HEK293 (cell line): ENCODE measurements around the gene C2orf76.

Source experiments
- CTCF ChIA-PET: fragments of 350-600 bp; formaldehyde crosslinking; extraction: SDS; loops from one replicate; lab custom pipeline; 2021; ENCODE audit warnings: antibody characterized with exemption; lab: Yijun Ruan, JAX
- POLR2A ChIA-PET: fragments of 300-600 bp; formaldehyde crosslinking; extraction: SDS; loops from one replicate; lab custom pipeline; 2020; ENCODE audit warnings: antibody characterized with exemption, inconsistent platforms; lab: Yijun Ruan, JAX
- H3K27ac ChIP-seq: fragments of 200-500 bp; sonication (Bioruptor generic); 2 replicates; pipeline ENCODE4 v1.5.1; 2014; ENCODE audit warnings: low read depth, low read length, control low read depth, inconsistent platforms; ENCODE audit errors: extremely low read depth
- H3K36me3 ChIP-seq, 2 experiments: fragments of 200-500 bp in 1 of 2; sonication (Bioruptor generic) in 1 of 2; 1 replicate in 1 of 2; 2 replicates in 1 of 2; pipeline ENCODE4 v1.5.1; 2014 to 2017; ENCODE audit warnings: inconsistent platforms in 2 of 2, low read length in 2 of 2; ENCODE audit not compliant: control insufficient read depth in 2 of 2, insufficient read depth in 1 of 2
- H3K4me1 ChIP-seq: fragments of 200-500 bp; sonication (Bioruptor generic); 2 replicates; pipeline ENCODE4 v1.5.1; 2014; ENCODE audit warnings: mild to moderate bottlenecking, low read length, inconsistent platforms; ENCODE audit not compliant: control insufficient read depth, insufficient read depth
- H3K4me3 ChIP-seq: 2 replicates; pipeline ENCODE4 v1.5.1; 2011; ENCODE audit warnings: low read depth, mild to moderate bottlenecking, control low read depth, low read length, moderate library complexity
- H3K9me3 ChIP-seq: fragments of 200-500 bp; sonication (Bioruptor generic); 2 replicates; pipeline ENCODE4 v1.5.1; 2014; ENCODE audit warnings: low read depth, low read length, inconsistent platforms; ENCODE audit not compliant: control insufficient read depth, insufficient read depth
- GFI1B ChIP-seq: fragments of 450-650 bp; formaldehyde crosslinking; IDR thresholded peaks from 2 replicates; pipeline ENCODE4 v1.5.1; 2016; ENCODE audit warnings: missing biosample characterization, missing genetic modification characterization
- OVOL3 ChIP-seq: fragments of 450-650 bp; formaldehyde crosslinking; IDR thresholded peaks from 2 replicates; pipeline ENCODE4 v1.5.1; 2016; ENCODE audit warnings: missing biosample characterization, missing genetic modification characterization
- ZFP37 ChIP-seq: fragments of 450-650 bp; formaldehyde crosslinking; IDR thresholded peaks from 2 replicates; pipeline ENCODE4 v1.5.1; 2016; ENCODE audit warnings: missing biosample characterization, missing genetic modification characterization
- ZNF114 ChIP-seq: fragments of 450-650 bp; formaldehyde crosslinking; IDR thresholded peaks from 2 replicates; pipeline ENCODE4 v1.5.0; 2017; ENCODE audit warnings: missing biosample characterization, missing genetic modification characterization
- ZNF146 ChIP-seq: fragments of 450-650 bp; formaldehyde crosslinking; IDR thresholded peaks from 2 replicates; pipeline ENCODE4 v1.5.1; 2016; ENCODE audit warnings: missing biosample characterization, missing genetic modification characterization
- ZNF239 ChIP-seq: fragments of 450-650 bp; formaldehyde crosslinking; IDR thresholded peaks from 2 replicates; pipeline ENCODE4 v1.5.1; 2016; ENCODE audit warnings: missing biosample characterization, missing genetic modification characterization
- ZNF24 ChIP-seq: fragments of 450-650 bp; formaldehyde crosslinking; IDR thresholded peaks from 2 replicates; pipeline ENCODE4 v1.5.1; 2016; ENCODE audit warnings: missing biosample characterization, missing genetic modification characterization
- ZNF248 ChIP-seq: fragments of 450-650 bp; formaldehyde crosslinking; IDR thresholded peaks from 2 replicates; pipeline ENCODE4 v1.5.1; 2017; ENCODE audit warnings: missing biosample characterization, missing genetic modification characterization
- ZNF514 ChIP-seq: fragments of 450-650 bp; formaldehyde crosslinking; IDR thresholded peaks from 2 replicates; pipeline ENCODE4 v1.5.1; 2016; ENCODE audit warnings: missing biosample characterization, missing genetic modification characterization
- ZNF549 ChIP-seq: fragments of 450-650 bp; IDR thresholded peaks from 2 replicates; pipeline ENCODE4 v1.5.1; 2018; ENCODE audit warnings: missing biosample characterization, missing genetic modification characterization, mild to moderate bottlenecking, inconsistent platforms, moderate library complexity
- ZNF558 ChIP-seq: fragments of 450-650 bp; formaldehyde crosslinking; IDR thresholded peaks from 2 replicates; pipeline ENCODE4 v1.5.1; 2016; ENCODE audit warnings: missing biosample characterization, missing genetic modification characterization
- ZNF623 ChIP-seq: fragments of 450-650 bp; formaldehyde crosslinking; IDR thresholded peaks from 2 replicates; pipeline ENCODE4 v1.5.1; 2016; ENCODE audit warnings: missing biosample characterization, missing genetic modification characterization
- TF ChIP-seq, protein P1 (sequence below): fragments of 450-650 bp; IDR thresholded peaks from 2 replicates; pipeline ENCODE4 v1.5.1; 2018; ENCODE audit warnings: missing biosample characterization, mild to moderate bottlenecking, missing genetic modification characterization
- TF ChIP-seq, protein P2 (sequence below): fragments of 450-650 bp; formaldehyde crosslinking; conservative IDR thresholded peaks from 2 replicates; pipeline ENCODE4 v1.5.1; 2016; ENCODE audit warnings: low read depth, missing biosample characterization, missing genetic modification characterization
- TF ChIP-seq, protein P3 (sequence below): fragments of 450-650 bp; formaldehyde crosslinking; conservative IDR thresholded peaks from 2 replicates; pipeline ENCODE4 v1.5.1; 2016; ENCODE audit warnings: low read depth, missing biosample characterization, missing genetic modification characterization
- TF ChIP-seq, protein P4 (sequence below): fragments of 450-650 bp; formaldehyde crosslinking; IDR thresholded peaks from 2 replicates; pipeline ENCODE4 v1.5.1; 2017; ENCODE audit warnings: missing biosample characterization, missing genetic modification characterization
- TF ChIP-seq, protein P5 (sequence below): fragments of 450-650 bp; formaldehyde crosslinking; IDR thresholded peaks from 2 replicates; pipeline ENCODE4 v1.5.1; 2016; ENCODE audit warnings: missing biosample characterization, missing genetic modification characterization

C2orf76 gene

DNA sequence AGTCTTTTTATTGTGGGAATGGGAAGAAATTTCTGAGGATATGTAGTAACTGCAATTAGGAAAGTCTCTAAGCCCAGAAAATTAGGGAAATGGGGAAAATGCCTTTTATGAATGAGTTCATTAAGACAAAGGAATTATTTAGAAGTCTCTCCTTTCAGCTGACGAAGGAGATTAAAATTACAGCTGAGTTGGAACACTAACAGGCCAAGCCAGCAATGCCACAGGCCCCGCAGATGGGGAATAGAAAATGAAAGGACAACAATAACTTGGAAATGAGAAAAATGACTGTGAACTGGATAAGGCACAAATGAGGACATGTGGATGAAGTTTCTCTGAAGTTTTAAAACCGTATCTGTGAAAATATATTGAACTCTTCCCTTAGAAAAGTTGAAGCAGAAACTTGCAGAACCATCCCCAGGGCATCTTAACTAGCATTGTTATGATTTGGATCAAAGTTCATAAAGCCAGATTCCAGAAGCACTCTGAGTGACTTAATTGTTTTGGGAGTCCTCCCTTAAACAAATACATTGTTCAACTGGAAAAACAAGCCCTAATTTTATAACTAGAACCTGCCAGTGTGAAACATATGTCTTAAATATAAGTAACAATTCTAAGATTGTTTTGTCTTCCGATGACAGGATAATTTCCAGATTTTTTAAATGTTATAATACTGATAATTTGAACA, 51.3 kb downstream of the C2orf76 start (continued):
- no peak for TF ChIP-seq ZNF558

DNA sequence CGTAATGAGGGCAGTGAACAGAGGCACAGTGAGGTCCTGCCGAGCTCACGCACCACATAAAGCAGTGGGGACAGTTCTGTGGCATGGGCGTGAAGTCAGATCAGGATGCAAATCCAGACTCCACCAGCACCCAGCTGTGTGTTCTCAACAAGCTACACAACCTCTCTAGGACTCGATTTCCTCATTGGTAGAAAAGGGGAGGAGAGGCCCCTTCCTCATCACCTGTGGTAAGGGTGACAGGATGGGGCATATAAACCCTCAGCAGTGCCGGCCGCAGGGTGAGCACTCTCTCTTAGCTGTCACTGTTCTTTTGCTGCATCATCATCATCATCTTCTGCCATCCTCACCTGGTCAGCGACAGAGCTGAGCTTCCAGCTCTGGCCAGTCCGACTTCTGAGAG, 54.8 kb downstream of the C2orf76 start:
- no peaks in the 10 kb centered on the region for H3K4me1 ChIP-seq
- no peaks in the 10 kb centered on the region for H3K36me3 ChIP-seq
- POLR2A ChIA-PET: no interaction called here
- H3K4me3 ChIP-seq: no peak overlapping the region
- TF ChIP-seq ZNF623: no peak
- TF ChIP-seq ZNF24 (tag by site-specific recombination): no peak
- TF ChIP-seq, protein P1, sequence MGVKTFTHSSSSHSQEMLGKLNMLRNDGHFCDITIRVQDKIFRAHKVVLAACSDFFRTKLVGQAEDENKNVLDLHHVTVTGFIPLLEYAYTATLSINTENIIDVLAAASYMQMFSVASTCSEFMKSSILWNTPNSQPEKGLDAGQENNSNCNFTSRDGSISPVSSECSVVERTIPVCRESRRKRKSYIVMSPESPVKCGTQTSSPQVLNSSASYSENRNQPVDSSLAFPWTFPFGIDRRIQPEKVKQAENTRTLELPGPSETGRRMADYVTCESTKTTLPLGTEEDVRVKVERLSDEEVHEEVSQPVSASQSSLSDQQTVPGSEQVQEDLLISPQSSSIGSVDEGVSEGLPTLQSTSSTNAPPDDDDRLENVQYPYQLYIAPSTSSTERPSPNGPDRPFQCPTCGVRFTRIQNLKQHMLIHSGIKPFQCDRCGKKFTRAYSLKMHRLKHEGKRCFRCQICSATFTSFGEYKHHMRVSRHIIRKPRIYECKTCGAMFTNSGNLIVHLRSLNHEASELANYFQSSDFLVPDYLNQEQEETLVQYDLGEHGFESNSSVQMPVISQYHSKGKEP: no peak
- TF ChIP-seq, protein P2, sequence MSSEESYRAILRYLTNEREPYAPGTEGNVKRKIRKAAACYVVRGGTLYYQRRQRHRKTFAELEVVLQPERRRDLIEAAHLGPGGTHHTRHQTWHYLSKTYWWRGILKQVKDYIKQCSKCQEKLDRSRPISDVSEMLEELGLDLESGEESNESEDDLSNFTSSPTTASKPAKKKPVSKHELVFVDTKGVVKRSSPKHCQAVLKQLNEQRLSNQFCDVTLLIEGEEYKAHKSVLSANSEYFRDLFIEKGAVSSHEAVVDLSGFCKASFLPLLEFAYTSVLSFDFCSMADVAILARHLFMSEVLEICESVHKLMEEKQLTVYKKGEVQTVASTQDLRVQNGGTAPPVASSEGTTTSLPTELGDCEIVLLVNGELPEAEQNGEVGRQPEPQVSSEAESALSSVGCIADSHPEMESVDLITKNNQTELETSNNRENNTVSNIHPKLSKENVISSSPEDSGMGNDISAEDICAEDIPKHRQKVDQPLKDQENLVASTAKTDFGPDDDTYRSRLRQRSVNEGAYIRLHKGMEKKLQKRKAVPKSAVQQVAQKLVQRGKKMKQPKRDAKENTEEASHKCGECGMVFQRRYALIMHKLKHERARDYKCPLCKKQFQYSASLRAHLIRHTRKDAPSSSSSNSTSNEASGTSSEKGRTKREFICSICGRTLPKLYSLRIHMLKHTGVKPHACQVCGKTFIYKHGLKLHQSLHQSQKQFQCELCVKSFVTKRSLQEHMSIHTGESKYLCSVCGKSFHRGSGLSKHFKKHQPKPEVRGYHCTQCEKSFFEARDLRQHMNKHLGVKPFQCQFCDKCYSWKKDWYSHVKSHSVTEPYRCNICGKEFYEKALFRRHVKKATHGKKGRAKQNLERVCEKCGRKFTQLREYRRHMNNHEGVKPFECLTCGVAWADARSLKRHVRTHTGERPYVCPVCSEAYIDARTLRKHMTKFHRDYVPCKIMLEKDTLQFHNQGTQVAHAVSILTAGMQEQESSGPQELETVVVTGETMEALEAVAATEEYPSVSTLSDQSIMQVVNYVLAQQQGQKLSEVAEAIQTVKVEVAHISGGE (tag by site-specific recombination): no peak
- no peak for TF ChIP-seq ZNF248
- no peak for TF ChIP-seq ZNF114 (tag by site-specific recombination)
- TF ChIP-seq, protein P3, sequence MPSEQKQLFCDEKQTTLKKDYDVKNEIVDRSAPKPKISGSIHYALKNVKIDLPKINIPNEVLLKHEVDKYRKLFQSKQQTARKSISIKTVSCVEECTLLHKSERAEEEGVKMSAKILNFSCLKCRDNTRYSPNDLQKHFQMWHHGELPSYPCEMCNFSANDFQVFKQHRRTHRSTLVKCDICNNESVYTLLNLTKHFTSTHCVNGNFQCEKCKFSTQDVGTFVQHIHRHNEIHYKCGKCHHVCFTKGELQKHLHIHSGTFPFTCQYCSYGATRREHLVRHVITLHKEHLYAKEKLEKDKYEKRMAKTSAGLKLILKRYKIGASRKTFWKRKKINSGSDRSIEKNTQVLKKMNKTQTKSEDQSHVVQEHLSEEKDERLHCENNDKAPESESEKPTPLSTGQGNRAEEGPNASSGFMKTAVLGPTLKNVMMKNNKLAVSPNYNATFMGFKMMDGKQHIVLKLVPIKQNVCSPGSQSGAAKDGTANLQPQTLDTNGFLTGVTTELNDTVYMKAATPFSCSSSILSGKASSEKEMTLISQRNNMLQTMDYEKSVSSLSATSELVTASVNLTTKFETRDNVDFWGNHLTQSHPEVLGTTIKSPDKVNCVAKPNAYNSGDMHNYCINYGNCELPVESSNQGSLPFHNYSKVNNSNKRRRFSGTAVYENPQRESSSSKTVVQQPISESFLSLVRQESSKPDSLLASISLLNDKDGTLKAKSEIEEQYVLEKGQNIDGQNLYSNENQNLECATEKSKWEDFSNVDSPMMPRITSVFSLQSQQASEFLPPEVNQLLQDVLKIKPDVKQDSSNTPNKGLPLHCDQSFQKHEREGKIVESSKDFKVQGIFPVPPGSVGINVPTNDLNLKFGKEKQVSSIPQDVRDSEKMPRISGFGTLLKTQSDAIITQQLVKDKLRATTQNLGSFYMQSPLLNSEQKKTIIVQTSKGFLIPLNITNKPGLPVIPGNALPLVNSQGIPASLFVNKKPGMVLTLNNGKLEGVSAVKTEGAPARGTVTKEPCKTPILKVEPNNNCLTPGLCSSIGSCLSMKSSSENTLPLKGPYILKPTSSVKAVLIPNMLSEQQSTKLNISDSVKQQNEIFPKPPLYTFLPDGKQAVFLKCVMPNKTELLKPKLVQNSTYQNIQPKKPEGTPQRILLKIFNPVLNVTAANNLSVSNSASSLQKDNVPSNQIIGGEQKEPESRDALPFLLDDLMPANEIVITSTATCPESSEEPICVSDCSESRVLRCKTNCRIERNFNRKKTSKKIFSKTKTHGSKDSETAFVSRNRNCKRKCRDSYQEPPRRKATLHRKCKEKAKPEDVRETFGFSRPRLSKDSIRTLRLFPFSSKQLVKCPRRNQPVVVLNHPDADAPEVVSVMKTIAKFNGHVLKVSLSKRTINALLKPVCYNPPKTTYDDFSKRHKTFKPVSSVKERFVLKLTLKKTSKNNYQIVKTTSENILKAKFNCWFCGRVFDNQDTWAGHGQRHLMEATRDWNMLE (tag by site-specific recombination): no peak
- TF ChIP-seq ZFP37 (tag by site-specific recombination): no peak
- TF ChIP-seq ZNF239 (tag by site-specific recombination): no peak
- no peak for TF ChIP-seq OVOL3 (tag by site-specific recombination)
- TF ChIP-seq, protein P4, sequence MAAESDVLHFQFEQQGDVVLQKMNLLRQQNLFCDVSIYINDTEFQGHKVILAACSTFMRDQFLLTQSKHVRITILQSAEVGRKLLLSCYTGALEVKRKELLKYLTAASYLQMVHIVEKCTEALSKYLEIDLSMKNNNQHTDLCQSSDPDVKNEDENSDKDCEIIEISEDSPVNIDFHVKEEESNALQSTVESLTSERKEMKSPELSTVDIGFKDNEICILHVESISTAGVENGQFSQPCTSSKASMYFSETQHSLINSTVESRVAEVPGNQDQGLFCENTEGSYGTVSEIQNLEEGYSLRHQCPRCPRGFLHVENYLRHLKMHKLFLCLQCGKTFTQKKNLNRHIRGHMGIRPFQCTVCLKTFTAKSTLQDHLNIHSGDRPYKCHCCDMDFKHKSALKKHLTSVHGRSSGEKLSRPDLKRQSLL (tag by site-specific recombination): no peak
- TF ChIP-seq ZNF549 (tag by site-specific recombination): no peak
- no peak for TF ChIP-seq ZNF146 (tag by site-specific recombination)
- TF ChIP-seq, protein P5, sequence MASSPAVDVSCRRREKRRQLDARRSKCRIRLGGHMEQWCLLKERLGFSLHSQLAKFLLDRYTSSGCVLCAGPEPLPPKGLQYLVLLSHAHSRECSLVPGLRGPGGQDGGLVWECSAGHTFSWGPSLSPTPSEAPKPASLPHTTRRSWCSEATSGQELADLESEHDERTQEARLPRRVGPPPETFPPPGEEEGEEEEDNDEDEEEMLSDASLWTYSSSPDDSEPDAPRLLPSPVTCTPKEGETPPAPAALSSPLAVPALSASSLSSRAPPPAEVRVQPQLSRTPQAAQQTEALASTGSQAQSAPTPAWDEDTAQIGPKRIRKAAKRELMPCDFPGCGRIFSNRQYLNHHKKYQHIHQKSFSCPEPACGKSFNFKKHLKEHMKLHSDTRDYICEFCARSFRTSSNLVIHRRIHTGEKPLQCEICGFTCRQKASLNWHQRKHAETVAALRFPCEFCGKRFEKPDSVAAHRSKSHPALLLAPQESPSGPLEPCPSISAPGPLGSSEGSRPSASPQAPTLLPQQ: no peak
- no peak for TF ChIP-seq ZNF514 (tag by site-specific recombination)
- no peak for TF ChIP-seq GFI1B
- H3K27ac ChIP-seq: no peak overlapping the region
- CTCF ChIA-PET: interaction anchor here (0.5 to 4.4 kb wide), 6 partner anchors 11 to 331 kb away, joined by 3 to 28 read pairs (median 3); no protein-coding TSS in a partner anchor
- H3K9me3 ChIP-seq: no peaks in the 10 kb centered on the region
